AML-193 (cell line): Measurements from ENCODE around the gene TFDP1.
"Not testable (repeated sequence)": the region's sequence is repeated elsewhere in the genome, so short reads cannot be mapped to it uniquely, and the experiment has no call there.

Experiments
- DNase-seq, 2 experiments: peaks; one replicate each; lab custom pipeline; 2025; lab: John Stamatoyannopoulos, UW

The TFDP1 gene

GRCh38 chr13:113550453-113550852 lies 34.1 kb upstream of the TFDP1 start:
- DNase-seq = no peak

GRCh38 chr13:113551081-113552000 lies 33.2 kb upstream of the TFDP1 start:
- DNase-seq = no peak

- DNase-seq = no peak
Measured at GRCh38 chr13:113552079-113552478, 32.5 kb upstream of the TFDP1 start.

- no peak for DNase-seq
Measured at GRCh38 chr13:113552786-113553434, 31.6 kb upstream of the TFDP1 start.

GRCh38 chr13:113553511-113554332 lies 30.8 kb upstream of the TFDP1 start:
- no peak for DNase-seq

GRCh38 chr13:113554333-113554700 lies 30.2 kb upstream of the TFDP1 start:
- DNase-seq = no peak

- DNase-seq = no peak
Measured at GRCh38 chr13:113555141-113555540, 29.4 kb upstream of the TFDP1 start.

GRCh38 chr13:113557013-113557412 lies 27.5 kb upstream of the TFDP1 start:
- no peak for DNase-seq

GRCh38 chr13:113558461-113558860 lies 26.1 kb upstream of the TFDP1 start:
- DNase-seq = no peak

GRCh38 chr13:113559061-113559460 lies 25.5 kb upstream of the TFDP1 start:
- DNase-seq = no peak

GRCh38 chr13:113559901-113560644 lies 24.5 kb upstream of the TFDP1 start:
- DNase-seq = no peak

GRCh38 chr13:113560645-113561416 lies 23.7 kb upstream of the TFDP1 start:
- no peak for DNase-seq

- no peak for DNase-seq
Measured at GRCh38 chr13:113561417-113562084, 23.0 kb upstream of the TFDP1 start.

- peak; percentile 51 to 55 for DNase-seq
Measured at GRCh38 chr13:113562085-113562749, 22.3 kb upstream of the TFDP1 start.

GRCh38 chr13:113562844-113563243 lies 21.7 kb upstream of the TFDP1 start:
- no peak for DNase-seq

GRCh38 chr13:113563511-113563910 lies 21.0 kb upstream of the TFDP1 start:
- not testable (repeated sequence) for DNase-seq

GRCh38 chr13:113564331-113565023 lies 20.1 kb upstream of the TFDP1 start:
- no peak for DNase-seq

GRCh38 chr13:113565526-113566226 lies 18.9 kb upstream of the TFDP1 start:
- DNase-seq = no peak

GRCh38 chr13:113566227-113566561 lies 18.4 kb upstream of the TFDP1 start:
- DNase-seq = no peak
